ENCODE results near the gene MRPL42.

- TF ChIP-seq CTCF (conservative IDR thresholded peaks at IDR 0.05; ENCODE audit: low read depth, low read length) (no peak), EZH2phosphoT487 (IDR thresholded peaks at IDR 0.05; ENCODE audit: borderline replicate concordance, low read length) (no peak)
These were observed 17.1 kb downstream of the MRPL42 start for GRCh38 chr12:93484315-93484981.

Data from PC-3 (cell line).